Choroid plexus epithelial cell (primary cell): Measurements from ENCODE around the gene RAB3IP.

ENCODE experiments used
- DNase-seq: peaks from one replicate; pipeline ENCODE4 v3.0.0-alpha.2; 2010; ENCODE audit warnings: low read depth
- H3K4me3 ChIP-seq: 2 replicates; pipeline ENCODE4 v1.5.1; 2011; ENCODE audit warnings: low read depth, mild to moderate bottlenecking, control low read depth, low read length, moderate library complexity
- CTCF ChIP-seq: conservative IDR thresholded peaks from 2 replicates; pipeline ENCODE4 v1.5.1; 2011; ENCODE audit warnings: low read depth, mild to moderate bottlenecking, control low read depth, inconsistent platforms, low read length, moderate library complexity

RAB3IP gene

GRCh38 chr12:69738351-69739286 is at the start of gene RAB3IP:
Gene RAB3IP, plus strand, starts transcription at chr12:69738860. Its CDS starts 16,549 bp downstream, at chr12:69755409.
- peak within 1 kb of the TSS; percentile 74 for H3K4me3 ChIP-seq
- TF ChIP-seq CTCF = peak; percentile 33
- peak; percentile 81 for DNase-seq

DNA sequence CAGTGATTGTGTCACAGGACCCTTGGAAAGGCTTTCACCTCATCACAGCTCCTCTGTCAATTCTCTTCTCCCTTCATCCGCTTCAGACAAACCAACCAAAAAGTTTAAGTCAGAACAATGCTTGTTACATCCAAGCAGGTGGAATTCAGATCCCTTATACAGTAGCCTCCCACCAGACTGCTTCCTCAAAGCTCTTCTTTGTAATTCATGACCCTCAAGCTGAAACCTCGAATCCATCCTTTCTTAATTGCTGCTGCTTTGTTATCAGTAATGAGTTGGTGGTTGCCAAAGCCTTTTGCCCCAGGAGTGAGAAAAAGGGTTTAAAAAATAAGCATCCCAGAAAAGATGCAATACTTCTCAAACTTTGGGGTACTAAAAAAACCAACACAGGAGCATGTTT is 49.0 kb upstream of the RAB3IP start:
- no peak overlapping the region for H3K4me3 ChIP-seq
- TF ChIP-seq CTCF = no peak
- no peak for DNase-seq

GRCh38 chr12:69694123-69694522 is 44.5 kb upstream of the RAB3IP start:
- H3K4me3 ChIP-seq = no peak overlapping the region
- no peak for DNase-seq
- TF ChIP-seq CTCF = no peak

- no peak for DNase-seq
- H3K4me3 ChIP-seq = no peak overlapping the region
- TF ChIP-seq CTCF = no peak
These were observed 40.6 kb upstream of the RAB3IP start for GRCh38 chr12:69698054-69698453.

DNA sequence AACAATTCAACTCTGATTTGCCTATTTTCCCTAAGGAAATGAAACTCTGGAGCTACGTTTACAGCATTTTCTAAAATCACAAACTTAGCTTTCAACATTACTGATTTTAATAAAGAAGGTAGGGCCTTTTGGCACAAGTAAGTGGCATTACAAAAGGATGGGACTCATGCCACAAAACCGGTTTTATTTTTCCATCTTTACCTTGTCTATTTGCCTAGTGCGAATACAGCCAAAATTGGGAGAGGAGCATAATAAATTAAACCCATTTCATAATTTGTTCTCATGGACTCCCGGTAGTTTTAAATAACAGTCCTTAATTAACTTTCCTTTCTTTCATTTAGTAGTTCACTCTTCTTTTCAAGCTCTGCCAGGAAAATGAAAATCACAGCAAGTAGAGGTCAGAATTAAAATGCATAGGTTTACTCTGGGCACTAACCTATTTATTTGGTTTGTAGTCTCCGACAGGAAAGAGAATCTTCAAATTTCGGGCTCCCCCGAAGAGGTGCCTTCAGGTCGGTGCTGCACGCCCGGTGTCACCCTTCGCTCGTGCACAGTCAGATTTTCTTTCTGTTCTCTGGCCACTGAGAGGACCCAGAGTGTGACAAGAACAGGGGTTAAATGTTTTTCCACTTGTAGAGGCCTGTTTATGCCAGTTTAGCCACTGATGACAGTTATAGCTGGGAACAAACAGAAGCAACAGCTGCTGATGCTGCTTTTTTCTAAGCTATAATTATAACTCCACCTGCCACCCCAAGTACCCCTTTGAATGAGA is 39.7 kb upstream of the RAB3IP start, which contains the start of gene BEST3:
Gene BEST3, minus strand, starts transcription at position 535 of the 772 bp plus-strand sequence. CDS start 1,505 bp downstream, outside the sequence.
- no peak for DNase-seq
- no peak within 1 kb of the TSS for H3K4me3 ChIP-seq

GRCh38 chr12:69701826-69702225 is 36.8 kb upstream of the RAB3IP start:
- no peak for TF ChIP-seq CTCF
- no peak overlapping the region for H3K4me3 ChIP-seq
- no peak for DNase-seq

More for the DNA sequence above, 39.7 kb upstream of the RAB3IP start, which contains the start of gene BEST3:
- TF ChIP-seq CTCF = no peak
